Liver (tissue), 9 donors: ENCODE results near the gene FBXO7. TPM values are rescaled to one million over a fixed set of nuclear protein-coding genes. Genes with fewer than 3 reads are reported as not detected.

Experiments
- DNase-seq: peaks from one replicate; pipeline ENCODE4 v3.0.0-alpha.2; 2017; ENCODE audit warnings: low spot score
- H3K27ac ChIP-seq, 2 donors: one replicate each; pipeline ENCODE4 v1.7.0; 2013; ENCODE audit warnings: inconsistent platforms in 2 of 2, low read length in 2 of 2, control low read depth in 1 of 2, low read depth in 1 of 2, mild to moderate bottlenecking in 1 of 2
- H3K27me3 ChIP-seq, 4 donors: one replicate each; pipeline versions ENCODE4 v1.6.1 to v1.7.0; 2013; ENCODE audit warnings: low read length in 3 of 4, inconsistent platforms in 1 of 4, mild to moderate bottlenecking in 1 of 4, moderate library complexity in 1 of 4; ENCODE audit not compliant: control insufficient read depth in 4 of 4, insufficient read depth in 4 of 4
- H3K36me3 ChIP-seq, 4 donors: one replicate each; pipeline versions ENCODE4 v1.6.1 to v1.7.0; 2013; ENCODE audit warnings: low read length in 3 of 4, mild to moderate bottlenecking in 3 of 4, low read depth in 1 of 4, moderate library complexity in 1 of 4; ENCODE audit not compliant: control insufficient read depth in 4 of 4, insufficient read depth in 3 of 4
- H3K4me1 ChIP-seq, 4 donors: one replicate each; pipeline versions ENCODE4 v1.6.1 to v1.7.0; 2013; ENCODE audit warnings: low read length in 3 of 4, mild to moderate bottlenecking in 3 of 4, moderate library complexity in 1 of 4; ENCODE audit not compliant: control insufficient read depth in 4 of 4, insufficient read depth in 4 of 4
- H3K4me3 ChIP-seq, 3 donors: one replicate each; pipeline versions ENCODE4 v1.6.1 to v1.7.0; 2013; ENCODE audit warnings: low read length in 3 of 3, control low read depth in 1 of 3, low read depth in 1 of 3, mild to moderate bottlenecking in 1 of 3
- H3K9ac ChIP-seq, 2 donors: one replicate each; pipeline ENCODE4 v1.7.0; 2013; ENCODE audit warnings: low read length in 2 of 2, mild to moderate bottlenecking in 2 of 2, moderate library complexity in 2 of 2, control low read depth in 1 of 2, low read depth in 1 of 2
- H3K9me3 ChIP-seq, 4 donors: one replicate each; pipeline versions ENCODE4 v1.6.1 to v1.7.0; 2013; ENCODE audit warnings: low read length in 3 of 4; ENCODE audit not compliant: control insufficient read depth in 4 of 4
- ATF3 ChIP-seq: IDR thresholded peaks from 2 replicates; pipeline ENCODE4 v1.6.1; 2016; ENCODE audit warnings: antibody characterized with exemption
- CTCF ChIP-seq: fragments of 150-350 bp; IDR thresholded peaks from 2 replicates; pipeline ENCODE4 v1.5.1; 2017; ENCODE audit warnings: improper control_type of control experiment, low read depth, low read length; ENCODE audit not compliant: missing input control
- EGR1 ChIP-seq, 2 donors: IDR thresholded peaks; 2 replicates each; pipeline ENCODE4 v1.6.1; 2016 to 2018; ENCODE audit warnings: antibody characterized with exemption in 2 of 2, low read depth in 2 of 2
- FOXA1 ChIP-seq: IDR thresholded peaks from 2 replicates; pipeline ENCODE4 v1.6.1; 2016; ENCODE audit warnings: antibody characterized with exemption
- FOXA2 ChIP-seq: IDR thresholded peaks from 2 replicates; pipeline ENCODE4 v1.6.1; 2016; ENCODE audit warnings: antibody characterized with exemption
- GABPA ChIP-seq, 2 donors: IDR thresholded peaks in 1 of 2; conservative IDR thresholded peaks in 1 of 2; 2 replicates each; pipeline ENCODE4 v1.6.1; 2016; ENCODE audit warnings: antibody characterized with exemption in 2 of 2, mild to moderate bottlenecking in 1 of 2, moderate library complexity in 1 of 2
- HNF4A ChIP-seq, 2 donors: conservative IDR thresholded peaks; 2 replicates each; pipeline ENCODE4 v1.6.1; 2016; ENCODE audit warnings: antibody characterized with exemption in 2 of 2, mild to moderate bottlenecking in 2 of 2
- HNF4G ChIP-seq: IDR thresholded peaks from 2 replicates; pipeline ENCODE4 v1.6.1; 2016; ENCODE audit warnings: antibody characterized with exemption
- JUND ChIP-seq, 2 donors: IDR thresholded peaks; 2 replicates each; pipeline ENCODE4 v1.6.1; 2016; ENCODE audit warnings: antibody characterized with exemption in 2 of 2
- MAX ChIP-seq: IDR thresholded peaks from 2 replicates; pipeline ENCODE4 v1.6.1; 2016; ENCODE audit warnings: antibody characterized with exemption
- NR2F2 ChIP-seq: IDR thresholded peaks from 2 replicates; pipeline ENCODE4 v1.6.1; 2016; ENCODE audit warnings: antibody characterized with exemption
- RAD21 ChIP-seq, 2 donors: IDR thresholded peaks; 2 replicates each; pipeline ENCODE4 v1.6.1; 2016; ENCODE audit warnings: antibody characterized with exemption in 2 of 2, mild to moderate bottlenecking in 2 of 2
- REST ChIP-seq: IDR thresholded peaks from 2 replicates; pipeline ENCODE4 v1.6.1; 2016; ENCODE audit warnings: antibody characterized with exemption, mild to moderate bottlenecking
- RXRA ChIP-seq, 2 donors: IDR thresholded peaks; 2 replicates each; pipeline ENCODE4 v1.6.1; 2017 to 2018; ENCODE audit warnings: antibody characterized with exemption in 2 of 2, mild to moderate bottlenecking in 1 of 2
- SP1 ChIP-seq: IDR thresholded peaks from 2 replicates; pipeline ENCODE4 v1.6.1; 2018; ENCODE audit warnings: antibody characterized with exemption, mild to moderate bottlenecking
- TAF1 ChIP-seq: conservative IDR thresholded peaks from 2 replicates; pipeline ENCODE4 v1.6.1; 2016; ENCODE audit warnings: antibody characterized with exemption, mild to moderate bottlenecking
- YY1 ChIP-seq: IDR thresholded peaks from 2 replicates; pipeline ENCODE4 v1.6.1; 2016; ENCODE audit warnings: antibody characterized with exemption, mild to moderate bottlenecking
- ZBTB33 ChIP-seq: IDR thresholded peaks from 2 replicates; pipeline ENCODE4 v1.6.1; 2016; ENCODE audit warnings: antibody characterized with exemption
- WGBS: extraction: QIAGEN DNeasy Blood & Tissue Kit; methylation state at CpG from one replicate; pipeline ENCODE4 v1.1.7; 2013; 5-methylcytosine and 5-hydroxymethylcytosine counted together
- polyA plus RNA-seq, 2 donors: library from polyadenylated mRNA; stranded (reverse) in 1 of 2; unstranded in 1 of 2; fragments of 200-250 nt in 1 of 2; fragments of >200 nt in 1 of 2; fragmentation: Nextera tagmentation in 1 of 2; extraction: Ambion mirVana in 1 of 2; gene quantifications; one replicate each; pipeline versions ENCODE4 v1.2.1 to v1.2.3, GENCODE V29; 2013 to 2015
- total RNA-seq, 2 donors: library from RNA; depleted of rRNA; stranded (reverse); fragments of >200 nt; gene quantifications; one replicate each; pipeline ENCODE4 v1.2.3, GENCODE V29; 2014
- donor health status: healthy.
- donor health status: healthy.
- donor health status: healthy.
- donor health status: healthy.
- donor health status: healthy.

Gene FBXO7
- total and polyA plus RNA-seq, 4 donors: 37.9 to 179 (median 50.8) TPM

GRCh38 chr22:32446321-32446720 lies 28.3 kb upstream of the FBXO7 start:
- Histone ChIP-seq H3K27me3 (no peaks in the 10 kb centered on the region), H3K9ac (no peak overlapping the region), H3K36me3 (no peaks in the 10 kb centered on the region), H3K27ac (no peak overlapping the region), H3K4me3 (no peak overlapping the region), H3K4me1 (no peaks in the 10 kb centered on the region), H3K9me3 (no peaks in the 10 kb centered on the region)
- WGBS: 42% methylated on average over 1 of the region's 1 CpG
- DNase-seq: no peak
- TF ChIP-seq HNF4G (no peak), HNF4A (conservative IDR thresholded peaks at IDR 0.05) (no peak), ZBTB33 (no peak), NR2F2 (no peak), GABPA (IDR thresholded peaks at IDR 0.05 in 1 of 2, conservative IDR thresholded peaks at IDR 0.05 in 1 of 2) (no peak), FOXA1 (no peak), MAX (no peak), JUND (IDR thresholded peaks at IDR 0.05) (no peak), YY1 (no peak), RXRA (IDR thresholded peaks at IDR 0.05) (no peak), FOXA2 (no peak), TAF1 (no peak), CTCF (no peak), SP1 (no peak), RAD21 (IDR thresholded peaks at IDR 0.05) (no peak), REST (no peak), EGR1 (IDR thresholded peaks at IDR 0.05; ENCODE audit: low read depth in 2 of 2) (no peak), ATF3 (no peak)
